Right cardiac atrium (tissue), 5 donors: ENCODE results near the gene DIP2C. TPM values are rescaled to one million over a fixed set of nuclear protein-coding genes. Genes with fewer than 3 reads are reported as not detected.

Experiments
- ATAC-seq, 2 donors: fragments of 200-7000 bp; cut with Tn5 transposase; one replicate each; pipeline versions ENCODE4 v1.8.0 to v1.9.1; 2020; ENCODE audit warnings: moderate library complexity in 2 of 2, mild to moderate bottlenecking in 1 of 2
- DNase-seq, 3 donors: peaks; one replicate each; pipeline ENCODE4 v3.0.0-alpha.2; 2020
- H3K27ac ChIP-seq: one replicate; pipeline ENCODE4 v1.5.1; 2013; ENCODE audit warnings: mild to moderate bottlenecking, low read length, control low read depth, moderate library complexity
- H3K27me3 ChIP-seq: one replicate; pipeline ENCODE4 v1.6.1; 2013; ENCODE audit not compliant: control insufficient read depth, insufficient read depth
- H3K4me1 ChIP-seq: one replicate; pipeline ENCODE4 v1.6.1; 2013; ENCODE audit warnings: low read length; ENCODE audit not compliant: control insufficient read depth, insufficient read depth
- H3K4me3 ChIP-seq: one replicate; pipeline ENCODE4 v1.5.1; 2013; ENCODE audit warnings: low read length, control low read depth
- H3K9me3 ChIP-seq: one replicate; pipeline ENCODE4 v1.6.1; 2013; ENCODE audit warnings: low read length; ENCODE audit not compliant: control insufficient read depth
- WGBS: extraction: QIAGEN DNeasy Blood & Tissue Kit; methylation state at CpG from one replicate; pipeline ENCODE4 v1.1.7; 2013; 5-methylcytosine and 5-hydroxymethylcytosine counted together
- intact Hi-C, 4 donors: fragments of 100-400 bp; cut with DNase I; formaldehyde crosslinking; loops; one replicate each; pipeline versions ENCODE4 v1.11.0 to v1.14.0; 2022 to 2023
- polyA plus RNA-seq: library from polyadenylated mRNA; stranded (reverse); fragments of 200-250 nt; gene quantifications from one replicate; pipeline ENCODE4 v1.2.3, GENCODE V29; 2013
- total RNA-seq, 4 donors: library from RNA; stranded (reverse); fragmentation: NEBNext Ultra II Directional; extraction: Animal tissue kit (Norgen Biotek cat#: 25700); gene quantifications; one replicate each; pipeline ENCODE4 v1.2.1, GENCODE V29; 2021
- donor health status: healthy with polysubstance abuse.
- donor health status: DM: no; HTN: yes; CAD: no.
- donor health status: DM: no; HTN: no; CAD: no.
- donor health status: DM: no; HTN: yes; CAD: no; lungs with severe emphysema.
- donor health status: DM: yes; HTN: yes; CAD: no.

DIP2C gene
- total and polyA plus RNA-seq, 5 donors, result 7.9 to 31.5 (median 25.5) TPM

DNA sequence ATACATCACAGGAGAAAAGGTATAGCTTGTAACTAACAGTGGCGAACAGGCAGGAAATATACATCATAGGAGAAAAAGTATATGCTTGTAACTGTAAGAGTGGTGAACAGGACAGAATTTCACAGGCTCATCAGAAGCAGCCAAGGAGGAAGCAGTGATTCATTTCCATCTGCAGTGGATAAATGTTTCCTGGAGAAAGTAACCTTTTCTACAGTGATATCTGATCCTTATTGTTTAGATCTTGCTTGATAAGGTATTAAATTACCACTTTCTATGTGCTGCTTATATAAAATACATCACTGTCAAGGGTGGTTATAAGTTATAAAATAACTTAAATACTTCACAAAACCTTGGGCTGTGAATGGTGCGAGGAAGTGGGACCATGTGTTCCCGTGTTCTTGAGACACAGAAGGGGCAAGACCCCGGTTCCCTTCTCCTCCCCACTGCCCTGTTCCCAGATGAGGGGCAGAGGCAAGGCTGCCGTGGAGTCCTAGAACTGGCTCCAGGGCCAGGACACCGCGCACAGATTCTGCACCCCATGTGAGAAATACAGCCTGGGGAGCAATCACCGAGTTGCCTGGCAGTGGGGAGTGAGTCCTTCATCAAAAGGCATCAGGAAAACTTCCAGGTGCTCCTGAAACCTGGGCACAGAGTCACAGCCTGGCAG lies 135.2 kb downstream of the DIP2C start:
- WGBS, result 88% methylated on average over 8 of the region's 8 CpGs
- ATAC-seq (no peak), DNase-seq (no peak)
- H3K27ac ChIP-seq, result no peak overlapping the region
- no peaks in the 10 kb centered on the region for H3K9me3 ChIP-seq
- H3K4me3 ChIP-seq, result no peak overlapping the region
- H3K4me1 ChIP-seq, result peaks cover 2% of the 10 kb centered on the region
- no peaks in the 10 kb centered on the region for H3K27me3 ChIP-seq
- intact Hi-C loops, result no loop called here

DNA sequence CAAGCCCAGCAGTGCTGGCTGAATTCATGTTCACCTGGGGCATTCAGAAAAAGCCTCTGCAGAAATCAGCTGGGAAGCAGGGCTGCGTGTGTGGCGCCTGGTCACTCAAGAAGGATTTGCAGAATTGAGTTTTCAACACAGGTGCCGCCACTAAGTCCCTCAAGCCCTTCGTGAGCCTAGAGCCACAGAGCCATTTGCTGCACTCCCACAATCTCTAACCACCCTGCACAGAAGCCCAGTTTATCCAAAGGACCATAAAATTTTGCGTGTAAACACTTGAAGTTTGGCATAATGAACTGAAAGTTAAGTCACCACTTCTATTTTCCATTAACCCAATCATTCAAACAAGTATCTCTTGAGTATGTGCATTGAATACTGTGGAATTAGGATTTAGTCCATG lies 136.2 kb downstream of the DIP2C start:
- no peak for DNase-seq

GRCh38 chr10:552679-553078 lies 136.8 kb downstream of the DIP2C start:
- intact Hi-C loops, result no loop called here
- no peak overlapping the region for H3K27ac ChIP-seq
- DNase-seq (no peak), ATAC-seq (no peak)
- H3K4me3 ChIP-seq, result no peak overlapping the region
- H3K9me3 ChIP-seq, result no peaks in the 10 kb centered on the region
- WGBS, result 94% methylated on average over 8 of the region's 8 CpGs
- no peaks in the 10 kb centered on the region for H3K27me3 ChIP-seq
- peaks cover 2% of the 10 kb centered on the region for H3K4me1 ChIP-seq

More for the DNA sequence above, 136.2 kb downstream of the DIP2C start:
- H3K4me1 ChIP-seq, result peaks cover 2% of the 10 kb centered on the region
- no peaks in the 10 kb centered on the region for H3K9me3 ChIP-seq
- no peak overlapping the region for H3K27ac ChIP-seq
- WGBS, result 88% methylated on average over 5 of the region's 5 CpGs
- no peaks in the 10 kb centered on the region for H3K27me3 ChIP-seq
- H3K4me3 ChIP-seq, result no peak overlapping the region
- no peak for ATAC-seq
- intact Hi-C loops, result no loop called here

GRCh38 chr10:551373-552252 lies 137.9 kb downstream of the DIP2C start:
- 77% methylated on average over 19 of the region's 19 CpGs for WGBS
- no peak overlapping the region for H3K4me3 ChIP-seq
- H3K27ac ChIP-seq, result no peak overlapping the region
- H3K27me3 ChIP-seq, result no peaks in the 10 kb centered on the region
- no peaks in the 10 kb centered on the region for H3K9me3 ChIP-seq
- intact Hi-C loops, result no loop called here
- no peaks in the 10 kb centered on the region for H3K4me1 ChIP-seq
- DNase-seq (no peak), ATAC-seq (no peak)

DNA sequence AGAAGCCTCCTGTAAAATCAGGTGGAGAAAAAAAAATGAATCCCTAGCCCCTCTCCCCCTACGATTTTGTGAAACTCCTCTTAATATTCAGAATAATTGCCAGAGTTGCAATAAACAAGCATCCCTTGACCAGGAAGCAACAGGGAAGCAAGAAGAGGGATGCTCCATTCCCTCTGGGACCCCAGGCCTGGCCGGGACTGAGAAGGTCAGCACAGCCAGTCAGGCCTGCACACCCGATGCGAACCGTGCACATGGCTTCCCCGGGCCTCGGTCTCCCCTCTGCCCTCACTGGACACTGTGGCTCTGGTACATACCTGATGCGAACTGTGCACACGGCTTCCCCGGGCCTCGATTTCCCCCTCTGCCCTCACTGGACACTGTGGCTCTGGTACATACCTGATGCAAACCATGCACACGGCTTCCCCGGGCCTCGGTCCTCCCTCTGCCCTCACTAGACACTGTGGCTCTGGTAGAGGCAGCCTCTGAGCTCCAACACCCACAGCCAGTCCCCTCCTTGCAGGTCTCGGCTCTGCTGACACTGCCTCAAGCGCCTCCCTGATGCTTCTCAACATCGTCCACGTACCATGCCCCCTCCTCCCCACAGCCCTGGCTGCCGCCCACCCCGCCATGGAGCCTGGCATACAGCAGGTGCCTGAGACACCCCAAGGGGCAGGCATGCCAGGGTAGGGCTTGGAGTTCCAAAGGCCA lies 138.6 kb downstream of the DIP2C start:
- intact Hi-C loops, result no loop called here
- no peak overlapping the region for H3K4me3 ChIP-seq
- ATAC-seq (peak; percentile 13 to 26), DNase-seq (no peak)
- H3K4me1 ChIP-seq, result no peaks in the 10 kb centered on the region
- H3K27me3 ChIP-seq, result no peaks in the 10 kb centered on the region
- 90% methylated on average over 20 of the region's 20 CpGs for WGBS
- no peak overlapping the region for H3K27ac ChIP-seq
- no peaks in the 10 kb centered on the region for H3K9me3 ChIP-seq

GRCh38 chr10:549391-549790 lies 140.1 kb downstream of the DIP2C start:
- intact Hi-C loops, result no loop called here
- Histone ChIP-seq H3K4me1 (no peaks in the 10 kb centered on the region), H3K27ac (no peak overlapping the region), H3K9me3 (no peaks in the 10 kb centered on the region), H3K27me3 (no peaks in the 10 kb centered on the region), H3K4me3 (no peak overlapping the region)
- DNase-seq (no peak), ATAC-seq (no peak)
- 90% methylated on average over 16 of the region's 16 CpGs for WGBS

DNA sequence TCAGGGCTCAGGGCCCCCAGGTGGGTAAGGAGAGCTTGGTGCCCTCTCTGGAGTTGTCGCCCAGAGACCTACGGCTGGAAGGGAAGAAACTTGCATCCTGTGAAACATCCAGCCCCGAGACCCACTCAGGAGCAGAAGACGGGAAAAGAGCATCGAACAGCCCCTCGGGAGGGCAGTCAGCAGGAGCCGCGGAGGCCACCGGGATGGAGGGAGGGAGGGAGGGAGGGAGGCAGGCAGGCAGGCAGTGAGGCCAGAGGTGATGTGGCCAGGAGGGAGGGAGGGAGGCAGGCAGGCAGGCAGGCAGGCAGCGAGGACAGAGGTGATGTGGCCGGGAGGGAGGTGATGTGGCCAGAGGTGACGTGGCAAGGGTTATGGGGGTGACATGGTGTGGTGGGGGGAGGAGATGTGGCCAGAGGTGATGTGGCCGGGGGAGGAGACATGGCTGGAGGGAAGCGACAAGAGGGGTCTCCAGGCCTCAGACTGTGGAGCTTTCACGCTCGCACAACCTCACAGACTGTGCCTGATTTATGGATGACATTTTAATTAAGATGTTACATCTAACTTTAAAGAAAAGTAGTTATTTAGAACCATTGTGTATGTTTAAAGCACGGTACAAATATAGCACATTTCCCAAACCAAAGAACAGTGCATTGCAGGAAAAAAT lies 141.1 kb downstream of the DIP2C start:
- H3K4me1 ChIP-seq, result no peaks in the 10 kb centered on the region
- intact Hi-C loops, result no loop called here
- H3K4me3 ChIP-seq, result no peak overlapping the region
- no peak overlapping the region for H3K27ac ChIP-seq
- H3K27me3 ChIP-seq, result no peaks in the 10 kb centered on the region
- no peaks in the 10 kb centered on the region for H3K9me3 ChIP-seq
- 81% methylated on average over 17 of the region's 17 CpGs for WGBS
- DNase-seq (no peak), ATAC-seq (no peak)

GRCh38 chr10:547591-548081 lies 141.8 kb downstream of the DIP2C start:
- no peak for DNase-seq

DNA sequence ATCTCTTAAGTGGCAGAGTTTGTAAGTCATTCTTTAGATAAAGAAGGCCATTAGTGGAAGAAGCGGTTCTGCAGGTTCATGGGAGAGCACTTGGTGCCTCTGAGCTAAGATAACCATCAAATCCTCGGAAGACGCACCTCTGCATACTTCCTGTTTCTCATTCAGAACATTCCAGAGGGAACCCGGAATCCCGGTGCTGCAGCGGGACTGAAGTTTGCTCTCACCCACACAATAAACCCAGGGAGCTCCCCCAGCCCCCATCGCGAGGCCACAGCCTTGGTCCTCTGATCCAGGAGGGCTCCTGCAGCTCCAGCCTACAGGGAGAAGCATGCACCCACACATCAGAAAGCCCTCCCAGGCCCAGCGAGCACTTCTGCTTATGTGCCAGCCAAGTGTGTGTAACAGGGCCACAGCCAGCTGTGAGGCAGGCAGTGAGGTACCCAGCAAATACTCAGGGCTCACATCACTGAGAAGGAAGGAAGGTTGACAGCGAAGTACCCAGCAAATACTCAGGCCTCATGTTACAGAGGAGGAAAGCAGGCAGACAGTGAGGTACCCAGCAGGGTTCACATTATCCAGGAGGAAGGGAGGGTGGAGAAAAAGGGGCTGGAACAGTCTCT lies 142.4 kb downstream of the DIP2C start:
- no peak overlapping the region for H3K27ac ChIP-seq
- no peak for ATAC-seq
- H3K4me3 ChIP-seq, result no peak overlapping the region
- no peak for DNase-seq
- peaks cover under 1% of the 10 kb centered on the region for H3K4me1 ChIP-seq
- no peaks in the 10 kb centered on the region for H3K9me3 ChIP-seq
- no peaks in the 10 kb centered on the region for H3K27me3 ChIP-seq
- 53% methylated on average over 10 of the region's 10 CpGs for WGBS
- intact Hi-C loops, result no loop called here

More at GRCh38 chr10:547591-548081, 141.8 kb downstream of the DIP2C start:
- Histone ChIP-seq H3K27ac (no peak overlapping the region), H3K27me3 (no peaks in the 10 kb centered on the region), H3K4me3 (no peak overlapping the region), H3K4me1 (no peaks in the 10 kb centered on the region), H3K9me3 (no peaks in the 10 kb centered on the region)
- intact Hi-C loops, result no loop called here
- ATAC-seq, result no peak
- WGBS, result 64% methylated on average over 6 of the region's 6 CpGs

DNA sequence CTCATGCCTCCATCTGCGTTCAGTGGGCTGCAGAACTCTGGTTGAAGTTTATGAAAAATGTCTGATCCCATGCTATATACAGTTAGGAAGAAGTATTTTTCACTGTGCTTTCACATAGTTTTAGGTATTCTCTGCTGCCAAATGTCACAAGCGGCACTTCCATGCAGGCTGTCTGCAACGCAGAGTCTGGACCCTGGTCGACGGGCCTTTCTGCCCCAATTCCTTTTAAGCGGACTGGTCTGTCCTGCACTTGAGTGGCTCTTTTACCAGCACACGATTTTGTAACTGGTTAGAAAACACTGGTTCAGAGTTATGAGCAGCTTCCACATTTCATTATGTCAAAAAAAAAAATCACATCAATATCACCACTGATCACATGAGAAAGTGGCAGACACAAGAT lies 143.0 kb downstream of the DIP2C start:
- Histone ChIP-seq H3K4me1 (peaks cover 2% of the 10 kb centered on the region), H3K4me3 (no peak overlapping the region), H3K9me3 (no peaks in the 10 kb centered on the region), H3K27ac (no peak overlapping the region), H3K27me3 (no peaks in the 10 kb centered on the region)
- intact Hi-C loops, result no loop called here
- DNase-seq (no peak), ATAC-seq (no peak)
- 88% methylated on average over 7 of the region's 7 CpGs for WGBS
